Sigmoid colon (tissue), 4 donors: Measurements from ENCODE around the gene JPH4.

ENCODE experiments used
- CTCF ChIP-seq, 4 experiments: fragments of 450-650 bp in 3 of 4; fragments of 200-600 bp in 1 of 4; IDR thresholded peaks; one replicate each; pipeline ENCODE4 v1.5.1; 2016 to 2019; ENCODE audit warnings: antibody characterized with exemption in 4 of 4, mild to moderate bottlenecking in 3 of 4, moderate library complexity in 2 of 4
- EP300 ChIP-seq, 4 donors: sonication (generic); formaldehyde crosslinking; IDR thresholded peaks; one replicate each; pipeline ENCODE4 v1.6.1; 2017; ENCODE audit warnings: antibody characterized with exemption in 4 of 4
- POLR2A ChIP-seq, 2 donors: fragments of 450-650 bp; IDR thresholded peaks; one replicate each; pipeline ENCODE4 v1.6.1; 2016; ENCODE audit warnings: antibody characterized with exemption in 2 of 2, mild to moderate bottlenecking in 2 of 2, moderate library complexity in 2 of 2
- POLR2AphosphoS5 ChIP-seq, 4 donors: sonication (generic); formaldehyde crosslinking; IDR thresholded peaks; one replicate each; pipeline ENCODE4 v1.6.1; 2017; ENCODE audit warnings: antibody characterized with exemption in 4 of 4

DNA sequence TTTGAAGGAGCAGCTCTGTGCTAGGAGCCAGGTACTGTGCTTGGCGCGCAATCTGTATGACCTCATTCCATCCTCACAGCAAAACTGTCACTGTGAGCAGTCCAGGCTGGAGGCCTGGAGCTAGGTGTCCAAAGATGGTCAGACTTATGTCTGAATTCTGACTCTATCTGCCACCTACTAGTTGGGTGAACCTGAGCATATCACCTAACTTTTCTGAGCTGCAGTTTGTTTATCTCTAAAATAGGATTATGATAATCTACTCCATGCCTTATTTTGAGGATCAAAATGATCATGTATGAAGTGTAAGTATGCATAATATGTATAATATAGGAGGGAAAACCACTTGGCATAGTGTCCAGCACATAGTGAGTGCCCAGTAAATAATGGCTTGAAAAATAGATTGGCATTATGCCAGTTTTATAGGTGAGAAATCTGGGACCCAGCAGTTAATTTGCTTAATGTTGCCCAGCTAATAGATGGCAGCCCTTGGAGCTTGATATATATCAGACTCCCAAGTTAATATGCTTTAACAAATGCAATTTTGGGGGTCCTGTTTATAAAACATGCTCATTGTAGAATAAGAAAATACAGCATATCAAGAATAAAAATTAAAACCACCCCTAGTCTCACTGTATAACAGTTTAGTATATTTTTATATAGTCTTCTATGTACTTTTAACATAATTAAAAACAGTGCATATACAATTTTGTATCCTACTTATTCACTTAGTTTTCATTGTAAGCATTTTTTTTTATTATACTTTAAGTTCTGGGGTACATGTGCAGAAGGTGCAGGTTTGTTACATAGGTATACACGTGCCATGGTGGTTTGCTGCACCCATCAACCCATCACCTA, 4.5 kb upstream of the JPH4 start:
- no peak for TF ChIP-seq CTCF (IDR thresholded peaks at IDR 0.05)
- no peak for TF ChIP-seq POLR2A (IDR thresholded peaks at IDR 0.05)
- no peak for TF ChIP-seq EP300 (IDR thresholded peaks at IDR 0.05)
- TF ChIP-seq POLR2AphosphoS5 (IDR thresholded peaks at IDR 0.05): no peak
